ENCODE data around the gene PUM1.
"Not testable (repeated sequence)": the region's sequence is repeated elsewhere in the genome, so short reads cannot be mapped to it uniquely, and the experiment has no call there.

PUM1 gene

DNA sequence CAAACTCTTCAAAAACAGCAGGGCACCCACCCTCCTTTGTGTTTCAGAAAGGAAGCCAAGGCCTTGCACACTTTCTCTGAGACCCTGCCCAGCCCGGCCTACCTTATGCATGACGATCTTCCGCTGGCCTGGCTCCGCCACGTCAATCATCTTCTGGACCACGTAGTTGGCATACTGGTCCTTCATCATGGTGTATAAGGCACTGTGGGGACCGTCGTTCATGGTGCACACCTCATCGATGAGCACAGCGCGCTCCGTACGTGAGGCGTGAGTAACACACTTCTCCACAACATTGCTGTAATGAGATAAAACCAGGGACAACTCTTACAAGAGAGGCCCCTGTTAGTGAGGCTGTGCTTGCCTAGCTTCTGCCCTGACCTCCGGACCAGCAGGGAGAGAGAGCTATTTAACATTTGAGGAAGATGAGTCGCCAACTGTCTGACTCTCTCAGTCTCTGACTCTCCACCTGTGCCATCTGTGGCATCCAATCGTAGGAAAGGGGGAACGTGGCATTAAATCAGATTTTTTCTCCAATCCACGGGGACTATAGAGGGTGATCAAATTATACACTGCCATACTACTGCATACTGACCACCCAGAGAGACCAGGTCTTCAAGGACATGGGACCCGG is 128.9 kb downstream of the PUM1 start:
- DNase-seq (ENCODE audit: low read depth), result no peak
- H3K4me3 ChIP-seq (ENCODE audit: low read depth, low read length), result no peak overlapping the region

DNA sequence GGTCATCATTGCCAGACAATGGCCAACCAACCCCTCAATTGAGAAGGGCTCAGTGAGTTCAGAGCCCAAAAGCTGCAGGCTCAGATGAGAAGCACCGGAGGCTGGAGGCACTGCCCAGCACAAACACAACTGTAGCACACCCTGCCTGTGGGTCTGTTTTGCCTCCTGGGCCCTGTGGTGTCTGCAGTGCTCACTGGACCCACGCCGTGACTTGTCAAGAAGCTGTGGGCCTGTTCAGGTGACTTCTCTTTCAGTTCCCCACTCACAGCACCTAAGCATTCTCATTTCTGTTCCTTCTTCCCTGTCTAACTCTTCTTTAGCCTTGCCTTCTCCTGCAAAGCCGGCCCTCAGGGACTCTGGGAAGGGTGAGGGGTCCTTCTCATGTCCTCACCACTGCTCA is 129.8 kb downstream of the PUM1 start:
- DNase-seq (ENCODE audit: low read depth); H3K4me3 ChIP-seq (ENCODE audit: low read depth, low read length): not testable (repeated sequence)

More for the DNA sequence above, 128.9 kb downstream of the PUM1 start:
- TF ChIP-seq, protein P1, sequence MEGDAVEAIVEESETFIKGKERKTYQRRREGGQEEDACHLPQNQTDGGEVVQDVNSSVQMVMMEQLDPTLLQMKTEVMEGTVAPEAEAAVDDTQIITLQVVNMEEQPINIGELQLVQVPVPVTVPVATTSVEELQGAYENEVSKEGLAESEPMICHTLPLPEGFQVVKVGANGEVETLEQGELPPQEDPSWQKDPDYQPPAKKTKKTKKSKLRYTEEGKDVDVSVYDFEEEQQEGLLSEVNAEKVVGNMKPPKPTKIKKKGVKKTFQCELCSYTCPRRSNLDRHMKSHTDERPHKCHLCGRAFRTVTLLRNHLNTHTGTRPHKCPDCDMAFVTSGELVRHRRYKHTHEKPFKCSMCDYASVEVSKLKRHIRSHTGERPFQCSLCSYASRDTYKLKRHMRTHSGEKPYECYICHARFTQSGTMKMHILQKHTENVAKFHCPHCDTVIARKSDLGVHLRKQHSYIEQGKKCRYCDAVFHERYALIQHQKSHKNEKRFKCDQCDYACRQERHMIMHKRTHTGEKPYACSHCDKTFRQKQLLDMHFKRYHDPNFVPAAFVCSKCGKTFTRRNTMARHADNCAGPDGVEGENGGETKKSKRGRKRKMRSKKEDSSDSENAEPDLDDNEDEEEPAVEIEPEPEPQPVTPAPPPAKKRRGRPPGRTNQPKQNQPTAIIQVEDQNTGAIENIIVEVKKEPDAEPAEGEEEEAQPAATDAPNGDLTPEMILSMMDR (conservative IDR thresholded peaks at IDR 0.05; ENCODE audit: low read depth, low read length), result no peak

DNA sequence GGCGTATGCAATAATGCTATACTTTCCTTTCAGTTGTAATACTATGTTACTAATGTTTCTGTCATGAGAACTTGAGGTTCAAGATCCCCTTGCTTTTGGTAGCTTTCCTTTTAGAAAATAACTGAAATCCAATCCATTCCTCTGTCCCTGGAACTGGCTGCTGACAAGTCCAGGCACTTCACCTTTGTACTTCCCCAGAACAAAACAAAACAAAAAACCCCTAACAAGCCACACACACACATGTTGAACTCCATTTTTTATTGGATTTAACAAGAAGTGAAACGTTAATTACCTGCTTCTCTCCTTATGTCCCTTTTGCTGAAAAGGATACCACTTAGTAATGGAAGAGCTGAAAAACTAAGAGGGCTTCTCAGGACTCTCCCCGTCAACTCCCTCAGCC is 130.9 kb downstream of the PUM1 start:
- TF ChIP-seq, protein P1 (conservative IDR thresholded peaks at IDR 0.05; ENCODE audit: low read depth, low read length), result no peak
- H3K4me3 ChIP-seq (ENCODE audit: low read depth, low read length), result no peak overlapping the region
- DNase-seq (ENCODE audit: low read depth), result no peak

DNA sequence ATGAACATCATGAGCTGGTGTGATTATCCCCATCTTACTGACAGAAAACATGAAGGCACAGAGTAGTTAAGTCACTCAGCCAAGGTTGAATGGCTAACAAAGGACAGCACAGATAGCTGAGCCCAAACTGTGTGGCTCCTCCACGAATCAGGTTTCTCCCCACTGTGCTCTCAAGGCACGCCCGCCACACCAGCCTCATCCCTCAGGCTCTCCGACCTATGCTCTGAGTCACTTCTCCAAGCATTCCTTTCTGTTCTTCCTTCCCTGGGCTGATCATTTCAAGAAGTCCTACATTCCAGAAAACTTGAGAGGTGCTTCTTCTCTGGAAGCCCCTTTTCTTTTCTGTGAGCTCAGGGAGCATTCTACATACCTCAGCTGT is 131.7 kb downstream of the PUM1 start:
- peak; percentile 48 for DNase-seq (ENCODE audit: low read depth)

DNA sequence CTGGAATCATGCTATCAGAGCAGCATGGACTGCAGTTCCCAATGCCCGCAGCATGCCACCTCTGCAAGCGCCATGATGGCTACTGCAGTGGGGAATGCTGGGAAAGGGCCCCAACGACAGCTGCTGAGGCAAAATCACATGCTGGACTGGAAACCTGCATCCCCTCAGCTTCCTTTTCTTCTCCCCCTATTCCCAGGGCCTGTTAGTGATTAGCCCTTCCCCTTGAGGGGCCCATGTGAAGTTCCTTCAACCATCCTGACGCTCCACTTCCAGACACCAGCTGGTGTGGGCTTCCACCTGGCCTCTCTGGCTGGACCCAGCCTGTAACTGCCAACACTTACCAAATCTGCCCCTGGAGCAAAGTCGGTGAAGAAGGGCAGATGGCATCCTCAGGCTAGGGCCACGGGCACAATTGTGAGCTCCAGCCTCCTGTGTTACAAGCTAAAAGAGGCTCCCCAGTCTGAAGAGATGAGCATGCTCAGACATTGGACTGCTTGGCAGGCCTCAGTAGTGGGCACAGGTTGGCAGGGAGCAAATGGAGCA is 134.8 kb downstream of the PUM1 start:
- no peak overlapping the region for H3K4me3 ChIP-seq (ENCODE audit: low read depth, low read length)
- no peak for DNase-seq (ENCODE audit: low read depth)
- TF ChIP-seq, protein P1 (conservative IDR thresholded peaks at IDR 0.05; ENCODE audit: low read depth, low read length), result no peak

More for the DNA sequence above, 131.7 kb downstream of the PUM1 start:
- H3K4me3 ChIP-seq (ENCODE audit: low read depth, low read length), result no peak overlapping the region
- TF ChIP-seq, protein P1 (conservative IDR thresholded peaks at IDR 0.05; ENCODE audit: low read depth, low read length), result no peak

DNA sequence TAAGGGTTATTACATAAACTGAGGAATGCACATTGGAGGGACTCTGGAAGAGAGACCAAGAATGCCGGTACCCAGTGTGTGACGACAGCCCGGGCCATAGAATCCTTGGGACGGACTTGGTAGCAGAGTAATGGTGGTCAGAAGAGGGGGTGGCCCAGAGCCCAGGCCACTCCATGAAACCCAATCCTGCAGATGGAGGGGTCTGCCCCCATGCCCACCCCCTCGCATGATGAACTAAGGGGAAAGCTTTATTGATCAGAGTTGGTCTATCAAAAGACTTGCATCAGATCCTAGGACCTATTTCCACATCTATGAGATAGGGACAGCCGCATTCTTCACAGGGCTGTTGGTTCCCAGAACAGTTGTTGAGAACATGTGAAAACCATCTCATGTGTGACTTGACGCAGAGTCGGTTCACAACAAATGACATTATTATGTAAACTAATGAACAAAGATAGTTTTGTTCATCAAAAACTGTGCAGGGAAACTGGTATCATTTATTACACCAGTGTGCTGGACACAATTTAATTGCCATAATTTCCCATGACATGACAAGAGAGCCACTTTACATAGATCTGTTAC is 135.5 kb downstream of the PUM1 start:
- TF ChIP-seq, protein P1 (conservative IDR thresholded peaks at IDR 0.05; ENCODE audit: low read depth, low read length), result no peak
- DNase-seq (ENCODE audit: low read depth), result no peak
- no peak overlapping the region for H3K4me3 ChIP-seq (ENCODE audit: low read depth, low read length)

DNA sequence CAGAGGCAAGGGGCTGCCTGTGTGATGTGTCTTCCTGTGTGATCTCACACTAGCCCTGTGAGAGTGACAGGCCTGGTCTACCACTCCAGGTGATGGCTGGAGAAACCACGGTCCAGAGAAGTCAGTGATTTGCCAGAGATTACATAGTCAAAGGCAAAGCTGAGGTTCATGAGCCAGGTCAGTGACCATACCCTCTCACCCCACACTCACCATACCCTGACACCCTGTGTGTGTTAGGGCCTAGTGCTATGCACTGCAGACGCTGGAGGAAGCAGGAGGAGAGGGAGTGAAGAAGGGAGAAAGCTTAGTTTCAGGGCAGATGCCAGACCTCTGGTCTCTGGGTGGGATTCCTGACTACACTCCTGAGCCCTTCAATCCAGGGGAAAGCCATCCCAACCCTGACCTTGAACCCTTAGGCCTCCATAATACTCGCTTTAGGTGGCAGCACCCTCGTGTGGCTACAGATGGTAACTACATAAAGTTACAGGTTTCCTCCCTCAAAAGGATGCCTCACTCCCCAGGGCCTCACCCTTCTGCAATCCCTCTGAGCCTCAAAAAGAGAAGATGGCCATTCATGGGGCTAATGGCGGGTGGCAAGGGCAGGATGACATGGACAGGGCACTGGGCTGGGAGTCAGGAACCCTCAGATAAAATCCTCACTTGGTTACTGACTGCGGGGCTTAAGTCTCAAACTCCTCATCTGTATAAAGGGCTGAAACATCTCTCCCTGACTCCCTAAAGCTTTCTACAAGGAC is 136.2 kb downstream of the PUM1 start:
- no peak overlapping the region for H3K4me3 ChIP-seq (ENCODE audit: low read depth, low read length)
- TF ChIP-seq, protein P1 (conservative IDR thresholded peaks at IDR 0.05; ENCODE audit: low read depth, low read length), result peak; percentile 80
- peak; percentile 58 for DNase-seq (ENCODE audit: low read depth)
